ENCODE results near the gene STARD7. TPM values are rescaled to one million over a fixed set of nuclear protein-coding genes. Genes with fewer than 3 reads are reported as not detected.

Gene STARD7
- total and polyA plus RNA-seq, 10 of the 15 experiments (the other 5 are each of a cell fraction or from before 2014, with no cell fraction given): 85.4 to 237 (median 153) TPM

GRCh38 chr2:96174251-96175144 is 34.1 kb downstream of the STARD7 start (continued):
- TF ChIP-seq LARP7 (IDR thresholded peaks at IDR 0.05) (no peak; the same call in 1 of the 2 replicates), TCF3 (IDR thresholded peaks at IDR 0.05; ENCODE audit: borderline replicate concordance, insufficient read depth, low read depth, low read length) (no peak), RAD21 (IDR thresholded peaks at IDR 0.05; ENCODE audit: insufficient read depth, low read depth, low read length) (peak; percentile 100), NFYA (IDR thresholded peaks at IDR 0.05; ENCODE audit: borderline replicate concordance, low read depth, low read length) (no peak), POLR2A (IDR thresholded peaks at IDR 0.05; ENCODE audit: low read depth, low read length) (no peak), BCLAF1 (IDR thresholded peaks at IDR 0.05) (no peak), ESRRA (IDR thresholded peaks at IDR 0.05; ENCODE audit: low read length) (no peak), ATF3 (IDR thresholded peaks at IDR 0.05; ENCODE audit: borderline replicate concordance, extremely low read depth, low read depth, low read length) (no peak), MTA3 (IDR thresholded peaks at IDR 0.05; ENCODE audit: borderline replicate concordance, low read length) (no peak), FOXM1 (IDR thresholded peaks at IDR 0.05; ENCODE audit: low read depth, low read length) (peak; percentile 51; the same call in 1 of the 2 replicates), SIN3A (IDR thresholded peaks at IDR 0.05; ENCODE audit: low read depth, low read length) (no peak), RB1 (IDR thresholded peaks at IDR 0.05; ENCODE audit: borderline replicate concordance) (peak; percentile 37; the same call in 1 of the 2 replicates), CHD1 (IDR thresholded peaks at IDR 0.05; ENCODE audit: low read depth, low read length) (no peak), SMARCA5 (IDR thresholded peaks at IDR 0.05) (peak; percentile 70; the same call in 1 of the 2 replicates), ATF7 (IDR thresholded peaks at IDR 0.05; ENCODE audit: low read depth) (no peak), SUPT20H (IDR thresholded peaks at IDR 0.05; ENCODE audit: borderline replicate concordance, control insufficient read depth, low read depth, low read length) (no peak), CEBPB (IDR thresholded peaks at IDR 0.05; ENCODE audit: borderline replicate concordance in 1 of 2, low read depth in 2 of 2, low read length in 2 of 2) (no peak), DPF2 (IDR thresholded peaks at IDR 0.05) (0 out of 2 replicates have a peak, but pooled peaks have one; percentile 10), HCFC1 (IDR thresholded peaks at IDR 0.05; ENCODE audit: low read length) (no peak), ETV6 (conservative IDR thresholded peaks at IDR 0.05 in 1 of 2, IDR thresholded peaks at IDR 0.05 in 1 of 2; ENCODE audit: borderline replicate concordance in 1 of 2, low read depth in 1 of 2) (no peak), BCL3 (IDR thresholded peaks at IDR 0.05; ENCODE audit: borderline replicate concordance, insufficient read depth, low read depth, low read length, poor library complexity, severe bottlenecking) (no peak), PAX8 (IDR thresholded peaks at IDR 0.05) (no peak), SP1 (IDR thresholded peaks at IDR 0.05; ENCODE audit: low read depth, low read length) (no peak), ZNF217 (IDR thresholded peaks at IDR 0.05) (no peak)

All from GM12878 (cell line).